HepG2 (cell line): Measurements from ENCODE around the gene RPL37A. TPM values are rescaled to one million over a fixed set of nuclear protein-coding genes. Genes with fewer than 3 reads are reported as not detected.
A peak's percentile ranks its signal among the peaks of the same experiment; 100 is the strongest.

Experiments used
- CREM ChIP-seq, 2 experiments: sonication (generic) in 1 of 2; formaldehyde crosslinking in 1 of 2; IDR thresholded peaks; 2 replicates each; pipeline versions ENCODE4 v1.4.0 to v1.6.1; 2016 to 2020; ENCODE audit warnings: antibody characterized with exemption in 1 of 2, mild to moderate bottlenecking in 1 of 2, missing genetic modification reagents in 1 of 2
- ETV5 ChIP-seq: IDR thresholded peaks from 2 replicates; pipeline ENCODE4 v1.6.1; 2018; ENCODE audit warnings: missing biosample characterization, missing genetic modification reagents, inconsistent platforms, borderline replicate concordance
- KLF15 ChIP-seq: sonication (generic); formaldehyde crosslinking; IDR thresholded peaks from 2 replicates; pipeline ENCODE4 v1.8.1; 2023; ENCODE audit warnings: borderline replicate concordance, mild to moderate bottlenecking, inconsistent platforms, missing genetic modification reagents, mixed read lengths
- MEIS1 ChIP-seq: sonication (generic); formaldehyde crosslinking; IDR thresholded peaks from 2 replicates; pipeline ENCODE4 v1.9.0; 2021; ENCODE audit warnings: mild to moderate bottlenecking, missing genetic modification reagents, moderate library complexity, borderline replicate concordance
- MZF1 ChIP-seq: sonication (generic); formaldehyde crosslinking; IDR thresholded peaks from 2 replicates; pipeline ENCODE4 v1.8.1; 2023; ENCODE audit warnings: mild to moderate bottlenecking, missing genetic modification reagents, borderline replicate concordance
- NR2F1 ChIP-seq, 2 experiments: fragments of 450-650 bp in 1 of 2; formaldehyde crosslinking in 1 of 2; IDR thresholded peaks; 2 replicates each; pipeline versions ENCODE4 v1.5.0 to v1.6.1; 2016 to 2020; ENCODE audit warnings: mild to moderate bottlenecking in 1 of 2, missing compliant biosample characterization in 1 of 2, missing genetic modification reagents in 1 of 2, moderate library complexity in 1 of 2
- POGZ ChIP-seq: sonication (generic); formaldehyde crosslinking; IDR thresholded peaks from 2 replicates; pipeline ENCODE4 v1.4.0; 2020; ENCODE audit warnings: mild to moderate bottlenecking, missing genetic modification reagents
- TFE3 ChIP-seq: IDR thresholded peaks from 2 replicates; pipeline ENCODE4 v1.6.1; 2016
- TRIM22 ChIP-seq: fragments of 450-650 bp; IDR thresholded peaks from 2 replicates; pipeline ENCODE4 v1.6.1; 2017
- ZNF274 ChIP-seq: sonication (generic); formaldehyde crosslinking; IDR thresholded peaks from 2 replicates; pipeline ENCODE4 v1.5.1; 2020; ENCODE audit warnings: mild to moderate bottlenecking, missing genetic modification reagents
- ZNF367 ChIP-seq: sonication (generic); formaldehyde crosslinking; IDR thresholded peaks from 2 replicates; pipeline ENCODE4 v1.4.0; 2020; ENCODE audit warnings: missing genetic modification reagents, borderline replicate concordance
- ZNF446 ChIP-seq: sonication (generic); formaldehyde crosslinking; IDR thresholded peaks from 2 replicates; pipeline ENCODE4 v1.5.0; 2020; ENCODE audit warnings: mild to moderate bottlenecking, missing genetic modification reagents
- ZNF607 ChIP-seq: sonication (generic); formaldehyde crosslinking; IDR thresholded peaks from 2 replicates; pipeline ENCODE4 v1.5.1; 2020; ENCODE audit warnings: missing genetic modification reagents, mild to moderate bottlenecking, borderline replicate concordance
- ZNF646 ChIP-seq: sonication (generic); formaldehyde crosslinking; IDR thresholded peaks from 2 replicates; pipeline ENCODE4 v1.9.0; 2021; ENCODE audit warnings: mild to moderate bottlenecking, missing genetic modification reagents
- ZNF776 ChIP-seq: sonication (generic); formaldehyde crosslinking; IDR thresholded peaks from 2 replicates; pipeline ENCODE4 v1.4.0; 2020; ENCODE audit warnings: mild to moderate bottlenecking, missing genetic modification reagents
- ZNF800 ChIP-seq: sonication (generic); formaldehyde crosslinking; IDR thresholded peaks from 2 replicates; pipeline ENCODE4 v1.4.0; 2020; ENCODE audit warnings: missing genetic modification reagents
- ZSCAN21 ChIP-seq: sonication (generic); formaldehyde crosslinking; IDR thresholded peaks from 2 replicates; pipeline ENCODE4 v1.8.0; 2022; ENCODE audit warnings: mild to moderate bottlenecking, missing genetic modification reagents, moderate library complexity, borderline replicate concordance
- polyA plus RNA-seq, 8 experiments: library from polyadenylated mRNA; depleted of rRNA in 3 of 8; stranded (reverse) in 7 of 8; unstranded in 1 of 8; fragments of >200 nt; fragmentation: Illumina TruSeq in 4 of 8; extraction: Trizol in 4 of 8; gene quantifications; 2 replicates each; pipeline versions ENCODE4 v1.2.1 to v1.2.3, GENCODE V29; 2011 to 2016; ENCODE audit warnings: low read depth in 4 of 8, missing spikeins in 1 of 8, mixed read lengths in 1 of 8; ENCODE audit not compliant: insufficient read depth in 1 of 8
- total RNA-seq, 5 experiments: library from RNA; depleted of rRNA; stranded (reverse); fragments of >200 nt; fragmentation: Illumina TruSeq; extraction: Trizol; gene quantifications; 2 replicates each; pipeline ENCODE4 v1.2.3, GENCODE V29; 2016; ENCODE audit warnings: low read depth in 1 of 5

The RPL37A gene
- total and polyA plus RNA-seq, 2 of the 13 experiments (the other 11 are each of a cell fraction or from before 2014, with no cell fraction given) = 6,902 to 7,910 TPM

GRCh38 chr2:216535454-216535995 is 36.9 kb downstream of the RPL37A start (continued):
- TF ChIP-seq ZNF646 (no peak), ZNF607 (CRISPR knock-in tag) (no peak; the same call in 1 of the 2 replicates), ZNF367 (CRISPR knock-in tag) (no peak), ZNF776 (CRISPR knock-in tag) (no peak), MZF1 (CRISPR knock-in tag) (no peak), ZNF274 (no peak), POGZ (CRISPR knock-in tag) (peak; percentile 27; the same call in 1 of the 2 replicates), ZNF800 (CRISPR knock-in tag) (0 out of 2 replicates have a peak, but pooled peaks have one; percentile 26), ZNF446 (no peak), MEIS1 (CRISPR knock-in tag) (no peak), ZSCAN21 (CRISPR knock-in tag) (no peak), NR2F1 (CRISPR knock-in tag; IDR thresholded peaks at IDR 0.05) (no peak), TRIM22 (no peak), CREM (IDR thresholded peaks at IDR 0.05) (0 out of 2 replicates have a peak, but pooled peaks have one; percentile 27), CREM (CRISPR knock-in tag; IDR thresholded peaks at IDR 0.05) (no peak), KLF15 (no peak), ETV5 (CRISPR knock-in tag) (peak; percentile 94), TFE3 (0 out of 2 replicates have a peak, but pooled peaks have one; percentile 9)
